NB4 (cell line): ENCODE measurements around the gene SHB.

Experiments used
- MYC ChIP-seq: IDR thresholded peaks from 2 replicates; pipeline ENCODE4 v1.6.1; 2011; ENCODE audit warnings: low read depth, low read length
- POLR2A ChIP-seq: IDR thresholded peaks from 2 replicates; pipeline ENCODE4 v1.6.1; 2011; ENCODE audit warnings: mild to moderate bottlenecking; ENCODE audit not compliant: insufficient read length; ENCODE audit errors: extremely low read depth
- TF ChIP-seq, protein P1 (sequence below): IDR thresholded peaks from one replicate; pipeline ENCODE4 v1.5.1; 2012; ENCODE audit warnings: low read depth, low read length

DNA sequence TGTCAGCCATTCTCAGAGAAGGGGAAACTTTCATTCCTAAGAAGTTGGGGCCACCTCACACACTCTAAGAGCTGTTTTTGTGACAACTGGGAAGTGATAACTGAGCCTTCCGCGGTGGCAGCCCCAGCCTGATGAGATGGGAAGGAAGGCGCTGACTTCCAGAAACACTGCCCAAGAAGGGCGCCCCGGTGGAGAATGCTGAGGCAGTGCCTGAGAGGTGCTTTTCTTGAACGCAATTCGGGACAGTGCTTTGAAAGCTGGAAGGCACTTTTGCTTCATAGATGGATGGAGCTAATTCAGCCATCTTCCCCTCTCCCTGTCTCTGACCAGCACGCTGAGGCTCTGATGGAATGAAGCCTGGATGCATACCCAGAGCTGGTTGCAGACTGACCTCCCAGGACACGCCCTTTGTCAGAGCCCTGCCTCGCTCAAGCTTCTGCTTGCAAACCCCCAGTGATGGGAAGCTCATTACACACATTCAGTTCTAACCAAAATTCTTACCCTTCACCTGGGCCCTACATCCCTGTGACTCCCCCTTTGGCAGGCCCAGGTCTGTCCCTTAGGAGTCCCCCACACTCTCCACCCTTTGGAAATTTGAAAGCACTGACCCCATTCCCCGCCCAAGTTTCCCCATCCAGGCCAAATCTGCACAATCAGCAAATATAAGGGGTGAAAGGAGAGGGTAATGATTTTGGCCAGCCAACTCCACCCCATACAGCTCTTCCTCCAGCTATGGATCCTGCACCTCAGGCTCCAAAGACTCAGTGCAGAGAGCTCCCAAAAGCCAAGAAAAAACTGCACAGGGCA, 98.5 kb downstream of the SHB start:
- TF ChIP-seq MYC (no peak), POLR2A (no peak)
- TF ChIP-seq, protein P1, sequence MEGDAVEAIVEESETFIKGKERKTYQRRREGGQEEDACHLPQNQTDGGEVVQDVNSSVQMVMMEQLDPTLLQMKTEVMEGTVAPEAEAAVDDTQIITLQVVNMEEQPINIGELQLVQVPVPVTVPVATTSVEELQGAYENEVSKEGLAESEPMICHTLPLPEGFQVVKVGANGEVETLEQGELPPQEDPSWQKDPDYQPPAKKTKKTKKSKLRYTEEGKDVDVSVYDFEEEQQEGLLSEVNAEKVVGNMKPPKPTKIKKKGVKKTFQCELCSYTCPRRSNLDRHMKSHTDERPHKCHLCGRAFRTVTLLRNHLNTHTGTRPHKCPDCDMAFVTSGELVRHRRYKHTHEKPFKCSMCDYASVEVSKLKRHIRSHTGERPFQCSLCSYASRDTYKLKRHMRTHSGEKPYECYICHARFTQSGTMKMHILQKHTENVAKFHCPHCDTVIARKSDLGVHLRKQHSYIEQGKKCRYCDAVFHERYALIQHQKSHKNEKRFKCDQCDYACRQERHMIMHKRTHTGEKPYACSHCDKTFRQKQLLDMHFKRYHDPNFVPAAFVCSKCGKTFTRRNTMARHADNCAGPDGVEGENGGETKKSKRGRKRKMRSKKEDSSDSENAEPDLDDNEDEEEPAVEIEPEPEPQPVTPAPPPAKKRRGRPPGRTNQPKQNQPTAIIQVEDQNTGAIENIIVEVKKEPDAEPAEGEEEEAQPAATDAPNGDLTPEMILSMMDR: no peak
